NCI-H2196 (cell line): Measurements from ENCODE around the gene DOCK8.

ENCODE experiments used
- DNase-seq: peaks from one replicate; lab custom pipeline; 2025; ENCODE audit not compliant: unreplicated experiment; lab: John Stamatoyannopoulos, UW

The DOCK8 gene

DNA sequence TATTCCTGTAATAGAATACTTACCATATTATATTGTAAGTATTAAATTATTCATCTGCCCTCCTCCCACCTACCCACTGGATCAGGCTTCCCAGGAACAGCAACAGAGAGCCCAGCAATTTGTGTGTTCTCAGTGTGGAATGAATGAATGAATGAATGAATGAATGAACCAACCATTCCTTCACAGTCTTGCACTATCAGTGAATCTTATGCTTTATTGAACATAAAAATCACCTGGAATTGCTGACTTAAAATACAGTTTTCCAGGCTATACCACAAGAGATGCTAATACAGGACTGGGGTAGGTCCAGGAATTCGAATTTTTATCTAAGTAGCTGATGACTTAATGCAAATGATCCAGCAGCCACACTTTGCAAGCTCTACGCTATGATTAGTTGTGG is 51.6 kb downstream of the DOCK8 start:
- DNase-seq: no peak

DNA sequence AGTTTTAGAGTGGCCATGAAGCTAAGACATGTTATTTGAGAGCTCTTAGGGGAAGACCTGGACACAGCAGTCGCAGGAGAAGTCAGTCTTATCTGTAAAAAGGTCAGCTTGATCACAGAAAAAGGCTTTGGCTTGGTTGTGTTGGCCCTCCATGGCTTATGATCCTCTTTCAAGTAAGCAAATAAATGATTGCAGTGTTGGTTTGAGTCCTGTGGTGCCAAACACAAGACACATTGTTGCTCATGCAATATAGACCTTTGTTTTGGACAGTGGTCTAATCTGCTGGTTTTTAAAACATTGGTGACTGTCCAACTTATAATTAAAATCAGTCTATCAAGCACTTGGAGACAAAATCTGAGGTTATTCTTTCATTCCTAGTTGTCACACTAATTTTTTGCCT is 54.0 kb downstream of the DOCK8 start:
- DNase-seq: no peak

DNA sequence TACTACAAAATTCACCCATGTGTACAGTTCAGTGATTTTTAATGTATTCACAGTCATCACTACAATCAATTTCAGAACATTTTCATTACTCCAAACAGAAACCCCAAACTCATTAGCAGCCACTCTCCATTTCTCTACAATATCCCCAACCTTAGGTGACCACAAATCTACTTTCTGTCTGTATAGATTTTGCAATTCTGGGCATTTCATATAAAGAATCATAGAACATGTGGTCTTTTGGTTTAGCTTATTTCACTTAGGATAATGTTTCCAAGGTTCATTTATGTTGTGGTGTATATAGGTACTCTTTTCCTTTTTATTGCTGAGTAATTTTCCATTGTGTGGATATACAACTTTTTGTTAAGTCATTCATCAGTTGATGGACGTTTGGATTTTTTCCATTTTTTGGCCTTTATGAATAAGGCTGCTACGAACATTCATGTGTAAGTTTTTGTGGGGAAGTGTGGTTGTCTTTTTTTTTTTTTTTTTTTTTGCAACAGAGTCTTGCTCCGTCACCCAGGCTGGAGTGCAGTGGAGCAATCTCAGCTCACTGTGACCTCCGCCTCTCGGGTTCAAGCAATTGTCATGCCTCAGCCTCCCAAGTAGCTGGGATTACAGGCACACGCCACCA is 54.5 kb downstream of the DOCK8 start:
- no peak for DNase-seq

DNA sequence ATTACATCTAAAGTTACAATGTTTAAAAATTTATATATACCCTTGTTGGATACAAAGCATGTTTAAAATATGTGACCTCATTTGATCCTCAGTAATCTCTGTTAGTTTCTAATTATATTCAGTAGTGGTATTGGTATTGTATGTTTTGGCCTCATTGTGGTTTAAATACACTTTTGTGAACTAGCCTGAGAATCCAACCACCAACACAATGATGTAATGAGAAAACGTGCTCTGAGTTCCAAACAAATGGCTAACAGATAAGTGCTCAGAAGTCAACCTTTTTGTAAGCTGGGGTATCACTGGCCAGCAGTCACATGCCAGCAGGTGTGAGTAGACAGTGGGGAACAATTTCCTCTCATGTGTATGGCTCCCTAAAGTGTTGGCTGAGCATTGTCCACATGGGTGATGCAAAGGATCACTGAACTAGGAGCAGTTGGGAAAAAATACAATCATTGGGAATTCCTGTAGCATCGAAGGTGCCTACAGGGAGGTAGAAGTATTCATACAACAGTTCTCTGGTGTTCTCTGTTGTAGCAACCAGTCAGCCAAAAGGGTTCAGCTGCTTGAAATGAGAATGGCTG is 56.1 kb downstream of the DOCK8 start:
- no peak for DNase-seq

DNA sequence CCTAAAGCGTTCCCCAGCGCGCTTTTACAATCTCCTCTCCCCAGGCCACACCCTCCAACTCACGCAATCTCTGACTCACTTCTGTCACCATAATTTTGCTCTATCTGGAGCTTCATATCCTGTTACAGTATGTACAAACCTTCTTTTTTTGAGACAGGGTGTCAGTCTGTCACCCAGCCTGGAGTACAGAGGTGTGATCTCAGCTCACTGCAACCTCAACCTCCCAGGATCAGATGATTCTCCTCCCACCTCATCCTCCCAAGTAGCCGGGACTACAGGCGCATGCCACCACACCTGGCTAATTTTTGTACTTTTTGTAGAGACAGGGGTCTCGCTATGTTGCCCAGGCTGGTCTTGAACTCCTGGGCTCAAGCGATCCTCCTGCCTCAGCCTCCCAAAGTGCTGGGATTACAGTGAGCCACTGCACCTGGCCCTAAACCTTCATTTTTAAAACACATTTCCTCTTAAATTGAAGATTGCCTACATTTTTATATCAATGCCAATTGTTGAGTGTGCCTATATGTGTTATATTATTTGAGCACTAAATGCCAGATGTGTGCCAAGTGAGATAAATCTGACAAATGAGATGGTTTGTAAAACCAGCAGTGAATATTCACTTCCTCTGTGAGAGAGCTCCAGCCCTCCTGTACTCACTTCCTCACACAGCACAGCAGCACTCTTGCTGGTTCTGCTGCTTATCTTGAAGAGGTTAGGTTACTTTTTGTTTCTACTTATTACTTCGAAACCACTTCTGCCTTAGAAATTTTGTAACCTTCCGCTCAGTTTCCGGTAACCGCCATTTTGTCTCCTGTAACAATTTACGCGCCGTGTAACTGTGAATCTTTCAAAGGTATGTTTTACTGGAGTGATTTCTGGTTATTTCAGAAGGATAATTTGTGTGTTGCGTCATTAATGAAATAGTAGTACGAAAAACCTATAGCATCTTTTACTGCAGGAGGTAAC is 57.9 kb downstream of the DOCK8 start:
- no peak for DNase-seq

DNA sequence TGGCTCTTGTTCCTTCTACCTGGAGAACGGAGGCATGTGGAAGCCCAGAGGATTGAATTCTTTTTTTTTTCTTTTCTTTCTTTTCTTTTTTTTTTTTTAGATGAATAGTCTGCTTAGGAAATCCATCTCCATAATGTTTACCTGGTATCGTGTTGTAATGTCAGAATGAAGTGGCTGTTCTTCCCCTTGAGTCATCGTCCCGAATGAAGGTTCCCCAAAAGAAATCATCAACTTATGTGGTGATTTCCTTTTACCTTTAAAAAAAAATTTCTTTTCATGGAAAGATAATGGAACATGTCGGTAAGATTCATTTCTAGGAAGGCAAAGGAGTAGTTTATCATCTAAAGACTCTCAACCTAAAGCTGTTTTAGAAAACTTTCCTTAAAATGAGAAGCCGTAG is 59.7 kb downstream of the DOCK8 start:
- DNase-seq: no peak

DNA sequence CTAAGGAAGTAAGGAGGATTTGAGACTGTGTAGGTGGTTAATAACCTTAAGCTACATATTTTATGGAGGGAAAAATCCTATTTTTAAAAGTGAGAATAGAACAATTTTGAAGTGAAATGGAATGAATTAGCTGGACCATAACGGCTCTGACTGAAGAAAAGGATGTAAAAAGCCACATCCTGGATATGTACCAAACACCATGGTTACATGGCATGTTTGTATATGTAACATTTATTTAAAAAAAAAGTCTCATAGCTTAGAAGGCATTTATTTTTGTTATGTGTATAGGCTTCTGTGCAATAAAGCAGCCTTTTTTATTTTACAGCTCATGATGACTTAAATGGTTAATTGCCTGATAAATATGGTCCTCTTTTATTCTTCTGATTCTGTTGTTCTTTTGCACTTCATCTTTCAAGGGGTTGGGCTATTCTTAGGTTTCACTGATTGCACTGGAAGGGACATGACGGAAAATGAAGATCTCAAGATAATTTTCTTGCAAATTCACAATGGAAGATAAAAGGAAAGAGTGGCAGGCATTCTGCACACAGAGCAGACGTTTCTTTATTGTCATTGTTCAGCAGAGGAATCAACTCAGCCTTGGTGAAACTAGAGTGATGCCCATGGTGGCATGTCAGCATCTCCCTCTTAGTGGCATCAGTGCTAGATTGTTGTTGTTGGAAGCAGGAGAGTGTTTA is 63.1 kb downstream of the DOCK8 start:
- no peak for DNase-seq

DNA sequence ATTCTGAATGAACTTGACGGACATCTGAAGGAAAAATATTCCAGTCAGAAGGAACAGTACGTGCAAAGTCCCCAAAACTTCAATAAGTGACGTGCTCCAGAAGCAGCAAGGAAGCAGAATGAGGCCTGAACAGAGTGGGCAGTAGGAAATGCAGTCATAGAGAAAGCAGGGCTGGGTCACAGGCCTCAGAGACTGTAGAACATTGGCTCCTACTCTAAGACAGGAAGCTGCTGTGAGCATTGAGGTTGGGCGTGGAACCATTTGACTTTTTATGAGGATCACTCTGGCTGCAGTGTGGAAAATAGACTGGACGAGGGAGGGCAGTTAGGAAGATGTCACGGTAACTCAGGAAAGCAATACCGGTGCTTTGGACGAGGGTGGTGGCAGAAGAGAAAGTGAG is 64.0 kb downstream of the DOCK8 start:
- DNase-seq: no peak

DNA sequence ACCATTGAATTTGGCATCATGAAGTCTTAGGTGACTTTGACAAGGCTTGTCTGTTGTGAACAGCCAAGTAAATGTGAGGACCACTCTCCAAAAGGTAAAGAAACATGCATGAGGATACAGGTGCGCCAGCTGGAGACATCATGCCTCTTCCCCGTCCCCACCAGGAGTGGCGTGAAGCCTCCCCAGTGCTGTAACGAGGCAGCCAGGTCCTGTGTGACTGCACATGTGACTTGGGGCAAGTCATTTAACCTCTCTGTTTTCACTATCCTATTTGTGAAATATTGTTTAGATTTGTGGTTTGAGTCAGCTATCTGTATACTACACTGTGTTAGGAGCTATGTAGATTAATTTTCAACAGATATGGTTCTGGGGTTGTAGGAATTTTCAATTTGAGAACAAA is 65.0 kb downstream of the DOCK8 start:
- no peak for DNase-seq

DNA sequence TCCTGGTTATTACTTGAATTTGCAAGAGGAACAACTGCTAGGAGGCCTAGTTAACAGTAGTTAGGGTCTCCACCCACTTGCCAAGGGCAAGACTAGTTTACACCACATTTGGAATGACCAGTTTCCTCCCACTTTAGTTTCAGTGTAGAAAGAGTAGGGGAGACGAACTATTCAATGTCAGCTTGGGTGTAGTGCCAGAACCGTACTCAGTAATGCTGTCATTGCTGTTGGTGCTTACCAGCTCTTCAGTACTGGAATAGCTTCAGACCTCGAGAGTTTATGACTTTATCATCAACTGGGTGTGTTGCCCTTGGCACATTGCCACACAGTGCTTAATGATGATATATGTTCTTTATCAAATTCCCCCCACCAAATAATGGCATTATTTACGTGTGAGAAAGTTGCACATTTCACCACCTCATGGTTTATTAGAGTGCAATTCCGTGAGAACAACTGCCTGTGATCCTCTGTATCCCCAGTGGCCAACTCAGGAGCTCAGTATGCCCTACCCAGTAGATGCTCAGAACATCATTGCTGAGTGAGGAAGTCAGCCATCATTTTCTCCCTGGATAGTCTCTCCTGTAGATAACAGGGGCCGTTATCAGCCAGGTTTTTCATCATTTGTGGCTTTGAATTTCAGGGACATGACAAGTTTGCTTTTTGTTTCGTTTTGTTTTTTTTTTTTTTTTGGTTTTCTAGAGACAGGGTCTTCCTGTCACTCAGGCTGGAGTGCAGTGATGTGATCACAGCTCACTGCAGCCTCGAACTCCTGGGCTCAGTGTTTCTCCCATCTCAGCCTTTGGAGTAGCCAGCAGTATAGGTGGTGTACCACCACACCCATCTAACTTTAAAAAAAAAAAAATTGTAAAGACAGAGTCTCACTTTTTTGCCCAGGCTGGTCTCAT is 67.3 kb downstream of the DOCK8 start:
- no peak for DNase-seq

DNA sequence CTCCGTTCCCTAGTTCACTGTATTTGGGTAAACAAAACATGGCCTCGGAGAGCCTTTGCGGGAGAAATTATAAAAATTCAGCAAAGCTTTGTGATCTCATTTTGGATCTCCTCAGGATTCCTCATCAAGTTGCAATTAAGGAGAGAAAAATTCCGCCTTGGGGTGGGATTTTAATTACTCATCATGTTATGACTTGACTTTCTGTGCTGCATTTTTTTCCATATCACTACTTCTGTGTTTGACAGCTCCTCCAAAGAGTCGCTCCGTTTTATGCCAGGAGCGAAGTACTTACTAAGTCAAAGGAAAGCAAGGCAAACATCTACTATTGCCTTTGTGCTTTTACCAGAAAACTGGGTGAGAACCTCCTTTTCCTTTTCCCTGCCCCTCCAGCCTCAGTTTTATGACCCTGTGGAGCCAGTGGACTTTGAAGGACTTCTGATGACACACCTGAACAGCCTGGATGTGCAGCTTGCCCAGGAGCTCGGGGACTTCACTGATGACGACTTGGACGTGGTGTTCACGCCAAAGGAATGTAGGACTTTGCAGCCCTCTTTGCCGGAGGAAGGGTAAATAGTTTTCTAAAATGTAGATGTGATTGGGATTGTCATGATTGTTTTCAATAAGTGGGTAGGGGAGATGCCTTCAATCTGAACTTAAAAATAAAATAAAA is 71.5 kb downstream of the DOCK8 start:
- DNase-seq: no peak

DNA sequence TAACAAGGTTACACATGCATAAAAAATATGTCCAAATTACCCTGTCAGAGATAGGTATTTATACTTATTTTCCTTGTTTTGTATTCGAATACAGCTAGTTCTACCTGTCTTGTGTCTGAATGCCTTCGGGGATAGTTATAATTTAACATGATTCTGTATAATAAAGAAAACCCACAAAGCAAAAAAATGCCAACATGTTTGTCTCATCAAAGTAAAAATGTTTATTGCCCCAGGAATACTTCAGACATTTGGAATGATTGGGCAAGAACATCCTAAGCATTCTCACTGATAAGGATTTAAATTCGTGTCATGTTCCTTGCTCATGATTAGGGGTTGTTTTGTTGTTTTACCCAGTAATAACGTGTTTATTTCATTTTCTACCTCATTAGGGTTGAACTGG is 74.5 kb downstream of the DOCK8 start:
- no peak for DNase-seq

DNA sequence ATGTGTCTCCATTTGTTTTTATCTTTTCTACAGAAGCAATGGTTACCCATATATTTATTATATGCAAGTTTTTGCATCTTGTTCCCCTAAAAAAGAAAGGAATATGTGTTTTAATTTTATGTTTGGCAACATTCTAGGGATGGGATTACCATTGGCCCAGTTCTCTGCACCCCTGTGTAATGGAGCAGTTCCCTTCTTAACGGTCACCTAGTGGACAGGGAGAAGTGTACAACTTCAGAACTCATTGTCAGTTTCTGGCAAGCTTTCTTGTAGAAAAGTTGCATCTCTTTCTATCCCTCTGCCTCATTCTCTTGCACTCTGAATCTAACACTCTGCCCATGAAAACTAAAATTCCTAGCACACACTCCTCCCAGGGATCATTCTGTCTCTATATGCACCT is 78.2 kb downstream of the DOCK8 start:
- DNase-seq: no peak

DNA sequence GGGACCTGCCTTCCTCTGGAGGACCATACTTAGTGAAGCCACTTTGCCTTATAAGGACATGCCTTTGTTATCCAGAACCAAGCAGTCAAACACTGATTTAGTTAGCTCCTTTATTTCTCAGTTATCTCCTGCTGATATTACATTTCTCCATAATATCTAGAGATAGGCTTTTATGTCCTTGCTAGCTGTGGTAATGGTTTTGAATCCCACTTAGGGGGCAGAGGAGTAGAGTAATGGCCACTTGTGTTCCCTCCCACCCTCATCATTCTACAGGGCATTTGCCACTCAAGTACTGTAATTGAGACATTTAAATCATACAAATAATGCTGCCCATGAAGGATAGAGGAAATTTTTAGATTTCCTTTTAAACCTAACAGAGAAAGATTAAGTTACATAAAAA is 80.9 kb downstream of the DOCK8 start:
- no peak for DNase-seq

DNA sequence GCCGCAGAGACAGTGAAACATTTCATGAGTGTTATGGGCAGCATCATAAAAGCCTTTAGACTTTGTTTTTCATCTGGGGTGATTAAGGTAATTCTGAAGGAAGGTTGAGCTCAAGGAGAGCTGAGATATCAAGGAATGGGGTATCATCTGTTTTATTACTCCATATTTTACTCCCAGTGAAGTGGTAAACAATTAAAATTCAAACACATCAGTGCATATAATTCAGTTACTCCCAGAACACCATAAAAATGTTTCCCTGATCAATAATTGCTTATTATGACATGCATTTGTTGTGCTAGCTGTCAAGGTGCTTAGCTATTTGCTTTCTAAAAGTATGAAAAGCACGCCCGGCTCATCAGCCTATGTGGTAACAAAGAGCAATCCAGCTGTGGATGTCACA is 81.7 kb downstream of the DOCK8 start:
- no peak for DNase-seq

DNA sequence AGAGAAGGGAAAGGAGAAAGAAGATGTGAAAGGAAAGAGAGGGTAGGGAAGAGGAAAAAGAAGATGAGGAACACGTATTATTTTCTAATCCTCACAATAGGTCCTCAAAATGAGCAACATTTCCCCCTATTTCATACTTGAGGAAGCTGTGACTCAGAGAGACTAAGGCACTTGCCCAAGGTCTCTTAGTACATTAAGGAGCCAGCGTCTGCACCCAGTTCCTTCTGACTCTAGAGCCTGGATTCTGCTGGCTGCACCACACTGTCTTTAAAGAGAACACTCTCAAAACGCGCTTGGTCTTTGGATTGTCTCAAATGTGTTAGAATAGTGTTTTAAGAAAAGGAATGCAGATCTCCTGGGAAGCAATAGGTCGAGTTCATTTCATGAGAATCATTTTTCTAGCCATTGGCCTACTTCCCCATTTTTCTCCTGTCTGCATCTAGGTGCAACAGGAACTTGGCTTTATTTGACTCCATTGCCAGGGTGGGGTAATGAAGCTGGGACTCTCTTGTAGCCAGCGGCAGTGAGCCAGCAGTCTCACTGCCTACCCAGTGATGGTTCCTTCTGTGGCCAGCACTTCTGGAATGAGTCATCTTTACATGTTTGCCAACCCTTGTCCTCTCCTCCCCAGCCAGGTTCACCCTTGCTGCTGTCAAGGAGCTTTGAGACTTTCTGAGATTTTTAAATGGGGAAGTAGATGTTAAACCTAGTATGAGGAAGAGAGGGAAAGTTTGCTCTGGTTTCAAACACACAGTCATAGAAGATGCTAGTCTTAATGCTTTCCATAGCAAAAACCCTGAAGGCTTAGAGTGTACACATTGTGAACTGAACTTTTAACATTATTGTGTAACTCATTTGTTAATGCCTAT is 82.7 kb downstream of the DOCK8 start:
- peak; percentile 24 for DNase-seq

DNA sequence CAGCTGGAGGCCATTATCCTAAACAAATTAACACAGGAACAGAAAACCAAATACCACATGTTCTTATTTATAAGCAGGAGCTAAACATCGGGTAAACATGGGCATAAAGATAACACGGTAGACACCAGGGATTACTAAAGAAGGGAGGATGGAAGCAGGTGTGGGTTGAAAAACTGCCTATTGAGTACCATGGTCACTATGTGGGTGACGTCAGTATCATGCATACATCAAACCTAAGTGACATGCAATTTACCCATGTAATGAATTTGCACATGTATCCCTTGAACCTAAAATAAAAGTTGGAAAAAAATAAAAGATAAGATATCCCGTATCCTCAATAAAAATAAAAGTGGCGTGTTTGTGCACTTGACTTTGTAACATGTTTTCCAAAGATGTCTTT is 88.8 kb downstream of the DOCK8 start:
- no peak for DNase-seq

DNA sequence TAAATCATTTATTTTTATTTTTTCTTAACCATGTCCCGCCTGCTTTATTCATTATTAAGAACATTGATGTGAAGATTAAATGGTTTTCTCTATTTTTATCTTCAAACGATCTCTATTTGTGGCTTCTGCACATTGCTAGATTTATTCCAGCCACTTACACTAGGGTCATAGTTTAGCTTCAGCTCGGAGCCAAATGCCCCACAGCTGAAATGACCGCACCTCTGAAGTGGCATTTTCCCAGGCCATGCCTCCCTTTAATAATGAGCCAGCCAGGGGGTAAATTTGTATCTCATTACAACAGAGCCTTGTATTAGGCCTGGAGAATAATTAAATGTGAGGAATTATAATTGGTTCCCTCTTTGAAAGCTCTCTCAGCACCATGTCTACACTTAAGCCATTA is 89.4 kb downstream of the DOCK8 start:
- DNase-seq: no peak

DNA sequence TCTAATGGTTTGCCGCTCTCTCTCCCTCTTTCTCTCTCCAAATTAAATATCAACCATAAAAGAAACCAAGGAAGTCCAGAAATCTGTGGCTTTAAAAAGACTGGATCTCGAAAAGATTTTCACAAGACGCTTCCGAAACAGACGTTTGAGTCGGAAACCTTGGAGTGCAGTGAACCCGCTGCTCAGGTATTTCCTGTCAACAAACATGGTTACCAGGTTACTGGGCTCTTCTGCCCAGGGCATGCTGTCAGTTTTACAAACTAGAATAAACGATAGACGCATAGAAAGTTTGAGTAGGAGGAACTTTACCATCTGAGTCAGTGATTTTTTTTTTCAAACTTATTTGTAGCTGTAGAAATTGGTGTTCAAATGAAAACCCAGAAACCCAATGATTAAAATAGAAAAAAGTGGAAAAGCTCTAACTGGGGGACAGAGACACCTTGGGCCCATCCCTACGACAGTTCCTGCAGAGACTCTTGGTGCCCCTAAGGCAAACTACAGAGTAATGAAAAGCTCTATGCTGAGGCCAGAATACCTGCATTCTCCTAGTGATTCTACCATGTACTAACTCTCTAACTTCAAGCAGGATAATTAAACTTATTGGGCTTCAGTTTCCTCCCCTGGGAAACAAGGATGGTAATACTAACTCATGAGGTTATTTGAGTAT is 90.0 kb downstream of the DOCK8 start:
- DNase-seq: no peak
